Non-pigmented ciliary epithelial cell (primary cell): ENCODE results near the gene CTSV.
"Not testable (repeated sequence)": the region's sequence is repeated elsewhere in the genome, so short reads cannot be mapped to it uniquely, and the experiment has no call there.

Experiments used
- DNase-seq: peaks from one replicate; pipeline ENCODE4 v3.0.0-alpha.2; 2010; ENCODE audit warnings: low read depth

Gene CTSV

GRCh38 chr9:97041898-97042297 is 3.0 kb upstream of the CTSV start:
- no peak for DNase-seq

- no peak for DNase-seq
Measured at GRCh38 chr9:97039514-97039860, 545 bp upstream of the CTSV start.

GRCh38 chr9:97023505-97023904 is 15.4 kb downstream of the CTSV start:
- DNase-seq: not testable (repeated sequence)

GRCh38 chr9:97013151-97014132 is 25.5 kb downstream of the CTSV start:
- DNase-seq: not testable (repeated sequence)

GRCh38 chr9:97012617-97013016 is 26.3 kb downstream of the CTSV start:
- DNase-seq: not testable (repeated sequence)

- DNase-seq: not testable (repeated sequence)
Measured at GRCh38 chr9:97002195-97002594, 36.7 kb downstream of the CTSV start.

- DNase-seq: not testable (repeated sequence)
Measured at GRCh38 chr9:97001338-97001737, 37.6 kb downstream of the CTSV start.

- DNase-seq: not testable (repeated sequence)
Measured at GRCh38 chr9:97000139-97000787, 38.7 kb downstream of the CTSV start.

GRCh38 chr9:96999733-97000132 is 39.2 kb downstream of the CTSV start:
- DNase-seq: not testable (repeated sequence)

GRCh38 chr9:96997009-96997701 is 41.8 kb downstream of the CTSV start:
- DNase-seq: not testable (repeated sequence)

- DNase-seq: not testable (repeated sequence)
Measured at GRCh38 chr9:96994531-96995016, 44.4 kb downstream of the CTSV start.

- DNase-seq: not testable (repeated sequence)
Measured at GRCh38 chr9:96992303-96992702, 46.6 kb downstream of the CTSV start.

GRCh38 chr9:96989747-96990318 is 49.1 kb downstream of the CTSV start:
- DNase-seq: not testable (repeated sequence)

- not testable (repeated sequence) for DNase-seq
Measured at GRCh38 chr9:96984887-96985286, 54.1 kb downstream of the CTSV start.

- DNase-seq: not testable (repeated sequence)
Measured at GRCh38 chr9:96984139-96984538, 54.8 kb downstream of the CTSV start.

- not testable (repeated sequence) for DNase-seq
Measured at GRCh38 chr9:96983496-96984122, 55.3 kb downstream of the CTSV start.
